WTC11 (cell line): Measurements from ENCODE around the gene UBL3. TPM values are rescaled to one million over a fixed set of nuclear protein-coding genes. Genes with fewer than 3 reads are reported as not detected.

Experiments
- ATAC-seq: fragments of 200-7000 bp; cut with Tn5 transposase; 2 replicates; pipeline ENCODE4 v1.10.0; 2021; ENCODE audit warnings: mild to moderate bottlenecking, moderate library complexity
- CTCF ChIA-PET: fragments of 300-600 bp; sonication (Branson Sonifier 250); formaldehyde crosslinking; loops from one replicate; lab custom pipeline; 2021; ENCODE audit warnings: antibody characterized with exemption; lab: Charles Lee
- POLR2A ChIA-PET: fragments of 350-600 bp; sonication (Branson Sonifier 250); formaldehyde crosslinking; loops from one replicate; lab custom pipeline; 2021; ENCODE audit warnings: antibody characterized with exemption; lab: Charles Lee
- DNase-seq: peaks from one replicate; pipeline ENCODE4 v3.0.0; 2021; ENCODE audit warnings: low spot score
- H3K27ac Mint-ChIP-seq: 2 replicates; pipeline ENCODE4 v1.8.0; 2021; ENCODE audit warnings: mixed read lengths
- H3K27me3 Mint-ChIP-seq: 2 replicates; pipeline ENCODE4 v1.8.0; 2021; ENCODE audit warnings: low read depth, mild to moderate bottlenecking, moderate library complexity, mixed read lengths
- H3K36me3 Mint-ChIP-seq: 2 replicates; pipeline ENCODE4 v1.8.0; 2021; ENCODE audit warnings: mixed read lengths
- H3K4me1 Mint-ChIP-seq: 2 replicates; pipeline ENCODE4 v1.8.0; 2022; ENCODE audit warnings: mixed read lengths
- H3K4me3 Mint-ChIP-seq: 2 replicates; pipeline ENCODE4 v1.8.0; 2021; ENCODE audit warnings: mild to moderate bottlenecking, moderate library complexity, mixed read lengths
- H3K9me3 Mint-ChIP-seq: 2 replicates; pipeline ENCODE4 v1.8.0; 2021; ENCODE audit warnings: mixed read lengths
- CREM ChIP-seq: sonication (generic); formaldehyde crosslinking; IDR thresholded peaks from 2 replicates; pipeline ENCODE4 v1.8.1; 2022; ENCODE audit warnings: mild to moderate bottlenecking, missing genetic modification reagents, moderate library complexity
- E2F5 ChIP-seq: sonication (generic); formaldehyde crosslinking; IDR thresholded peaks from 2 replicates; pipeline ENCODE4 v1.8.1; 2022; ENCODE audit warnings: mild to moderate bottlenecking, moderate library complexity, missing genetic modification reagents
- FOXJ3 ChIP-seq: sonication (generic); formaldehyde crosslinking; IDR thresholded peaks from 2 replicates; pipeline ENCODE4 v1.9.0; 2021; ENCODE audit warnings: missing genetic modification reagents, mild to moderate bottlenecking, borderline replicate concordance
- FOXK1 ChIP-seq: sonication (generic); formaldehyde crosslinking; IDR thresholded peaks from 2 replicates; pipeline ENCODE4 v1.8.0; 2022; ENCODE audit warnings: mild to moderate bottlenecking, moderate library complexity, missing genetic modification reagents
- GRHL2 ChIP-seq: fragments of 250-450 bp; sonication (Bioruptor Pico); IDR thresholded peaks from 2 replicates; pipeline ENCODE4 v1.8.0; 2022; ENCODE audit warnings: mild to moderate bottlenecking, moderate library complexity; ENCODE audit not compliant: insufficient replicate concordance, severe bottlenecking
- GTF2I ChIP-seq: fragments of 250-450 bp; sonication (Bioruptor Pico); conservative IDR thresholded peaks from 2 replicates; pipeline ENCODE4 v1.4.0; 2021; ENCODE audit warnings: mild to moderate bottlenecking
- MLX ChIP-seq: sonication (generic); formaldehyde crosslinking; IDR thresholded peaks from 2 replicates; pipeline ENCODE4 v1.8.1; 2023; ENCODE audit warnings: mild to moderate bottlenecking, missing genetic modification reagents, moderate library complexity
- MXD4 ChIP-seq: fragments of 250-450 bp; sonication (Bioruptor Pico); IDR thresholded peaks from 2 replicates; pipeline ENCODE4 v1.8.0; 2021; ENCODE audit warnings: mild to moderate bottlenecking, moderate library complexity, borderline replicate concordance
- PRDM15 ChIP-seq: sonication (generic); formaldehyde crosslinking; IDR thresholded peaks from 2 replicates; pipeline ENCODE4 v1.8.0; 2022; ENCODE audit warnings: missing genetic modification reagents
- RELA ChIP-seq: sonication (generic); formaldehyde crosslinking; IDR thresholded peaks from 2 replicates; pipeline ENCODE4 v1.8.1; 2022; ENCODE audit warnings: missing genetic modification reagents, mild to moderate bottlenecking, borderline replicate concordance
- STAT6 ChIP-seq: sonication (generic); formaldehyde crosslinking; conservative IDR thresholded peaks from 2 replicates; pipeline ENCODE4 v1.8.1; 2023; ENCODE audit warnings: mild to moderate bottlenecking, low read depth, missing genetic modification reagents, moderate library complexity
- TEAD4 ChIP-seq: sonication (generic); formaldehyde crosslinking; IDR thresholded peaks from 2 replicates; pipeline ENCODE4 v1.8.0; 2022; ENCODE audit warnings: mild to moderate bottlenecking, missing genetic modification reagents
- TP53 ChIP-seq: sonication (generic); formaldehyde crosslinking; IDR thresholded peaks from 2 replicates; pipeline ENCODE4 v1.8.1; 2023; ENCODE audit warnings: mild to moderate bottlenecking, missing genetic modification reagents
- USF2 ChIP-seq: sonication (generic); formaldehyde crosslinking; IDR thresholded peaks from 2 replicates; pipeline ENCODE4 v1.8.1; 2023; ENCODE audit warnings: mild to moderate bottlenecking, missing genetic modification reagents, moderate library complexity
- ZBTB43 ChIP-seq: sonication (generic); formaldehyde crosslinking; IDR thresholded peaks from 2 replicates; pipeline ENCODE4 v1.8.1; 2023; ENCODE audit warnings: mild to moderate bottlenecking, missing genetic modification reagents
- ZNF121 ChIP-seq: sonication (generic); formaldehyde crosslinking; IDR thresholded peaks from 2 replicates; pipeline ENCODE4 v1.8.0; 2023; ENCODE audit warnings: missing genetic modification reagents
- ZNF416 ChIP-seq: fragments of 250-450 bp; sonication (Bioruptor Pico); IDR thresholded peaks from 2 replicates; pipeline ENCODE4 v1.9.0; 2021; ENCODE audit warnings: mild to moderate bottlenecking, inconsistent platforms
- total RNA-seq: library from RNA; stranded (reverse); gene quantifications from 3 replicates; pipeline ENCODE4 v1.2.3, GENCODE V29; 2021
- TF ChIP-seq, protein P1 (sequence below): sonication (generic); formaldehyde crosslinking; IDR thresholded peaks from 2 replicates; pipeline ENCODE4 v1.8.1; 2022; ENCODE audit warnings: mild to moderate bottlenecking, missing genetic modification reagents, moderate library complexity, borderline replicate concordance
- TF ChIP-seq, protein P2 (sequence below): sonication (generic); formaldehyde crosslinking; IDR thresholded peaks from 2 replicates; pipeline ENCODE4 v1.8.0; 2022; ENCODE audit warnings: mild to moderate bottlenecking, missing genetic modification reagents
- TF ChIP-seq, protein P3 (sequence below): sonication (generic); formaldehyde crosslinking; IDR thresholded peaks from 2 replicates; pipeline ENCODE4 v1.8.0; 2022; ENCODE audit warnings: mild to moderate bottlenecking, missing genetic modification reagents

Gene UBL3
- total RNA-seq, 1 experiment from 2014 or later: 15.5 TPM

- no peak for TF ChIP-seq FOXJ3 (CRISPR knock-in tag)
Measured at GRCh38 chr13:29760544-29760943, 89.9 kb downstream of the UBL3 start (continued).

- ChIA-PET POLR2A (no interaction called here), CTCF (no interaction called here)
- no peak for DNase-seq
- Mint-ChIP-seq H3K9me3 (peaks cover 15% of the 10 kb centered on the region), H3K27ac (no peak overlapping the region; the same call in 1 of the 2 replicates), H3K27me3 (no peaks in the 10 kb centered on the region), H3K4me1 (peaks cover 11% of the 10 kb centered on the region), H3K4me3 (no peak overlapping the region), H3K36me3 (no peaks in the 10 kb centered on the region)
- no peak for ATAC-seq
- TF ChIP-seq CREM (CRISPR knock-in tag): no peak
- no peak for TF ChIP-seq MXD4
- TF ChIP-seq GRHL2 (CRISPR knock-in tag): no peak
- no peak for TF ChIP-seq ZNF121
- TF ChIP-seq ZNF416 (CRISPR knock-in tag): no peak
- TF ChIP-seq E2F5 (CRISPR knock-in tag): no peak
- no peak for TF ChIP-seq FOXK1 (CRISPR knock-in tag)
- TF ChIP-seq GTF2I (CRISPR knock-in tag): no peak
- no peak for TF ChIP-seq TEAD4 (CRISPR knock-in tag)
- no peak for TF ChIP-seq MLX (CRISPR knock-in tag)
- no peak for TF ChIP-seq USF2 (CRISPR knock-in tag)
- TF ChIP-seq, protein P1, sequence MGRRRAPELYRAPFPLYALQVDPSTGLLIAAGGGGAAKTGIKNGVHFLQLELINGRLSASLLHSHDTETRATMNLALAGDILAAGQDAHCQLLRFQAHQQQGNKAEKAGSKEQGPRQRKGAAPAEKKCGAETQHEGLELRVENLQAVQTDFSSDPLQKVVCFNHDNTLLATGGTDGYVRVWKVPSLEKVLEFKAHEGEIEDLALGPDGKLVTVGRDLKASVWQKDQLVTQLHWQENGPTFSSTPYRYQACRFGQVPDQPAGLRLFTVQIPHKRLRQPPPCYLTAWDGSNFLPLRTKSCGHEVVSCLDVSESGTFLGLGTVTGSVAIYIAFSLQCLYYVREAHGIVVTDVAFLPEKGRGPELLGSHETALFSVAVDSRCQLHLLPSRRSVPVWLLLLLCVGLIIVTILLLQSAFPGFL (CRISPR knock-in tag): no peak
- TF ChIP-seq, protein P2, sequence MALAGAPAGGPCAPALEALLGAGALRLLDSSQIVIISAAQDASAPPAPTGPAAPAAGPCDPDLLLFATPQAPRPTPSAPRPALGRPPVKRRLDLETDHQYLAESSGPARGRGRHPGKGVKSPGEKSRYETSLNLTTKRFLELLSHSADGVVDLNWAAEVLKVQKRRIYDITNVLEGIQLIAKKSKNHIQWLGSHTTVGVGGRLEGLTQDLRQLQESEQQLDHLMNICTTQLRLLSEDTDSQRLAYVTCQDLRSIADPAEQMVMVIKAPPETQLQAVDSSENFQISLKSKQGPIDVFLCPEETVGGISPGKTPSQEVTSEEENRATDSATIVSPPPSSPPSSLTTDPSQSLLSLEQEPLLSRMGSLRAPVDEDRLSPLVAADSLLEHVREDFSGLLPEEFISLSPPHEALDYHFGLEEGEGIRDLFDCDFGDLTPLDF: no peak
- TF ChIP-seq STAT6 (CRISPR knock-in tag): no peak
- TF ChIP-seq TP53 (CRISPR knock-in tag): no peak
- no peak for TF ChIP-seq RELA
- TF ChIP-seq, protein P3, sequence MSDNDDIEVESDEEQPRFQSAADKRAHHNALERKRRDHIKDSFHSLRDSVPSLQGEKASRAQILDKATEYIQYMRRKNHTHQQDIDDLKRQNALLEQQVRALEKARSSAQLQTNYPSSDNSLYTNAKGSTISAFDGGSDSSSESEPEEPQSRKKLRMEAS (CRISPR knock-in tag): no peak
- TF ChIP-seq PRDM15 (CRISPR knock-in tag): no peak
- no peak for TF ChIP-seq ZBTB43 (CRISPR knock-in tag)
Measured at GRCh38 chr13:29758531-29759114, 91.8 kb downstream of the UBL3 start.
